ENCODE measurements around the gene RPS4Y1. TPM values are rescaled to one million over a fixed set of nuclear protein-coding genes. Genes with fewer than 3 reads are reported as not detected.
"Not testable (repeated sequence)": the region's sequence is repeated elsewhere in the genome, so short reads cannot be mapped to it uniquely, and the experiment has no call there.

RPS4Y1 gene
- total RNA-seq, result 100 to 1,000 TPM; 125 to 133 TPM

DNA sequence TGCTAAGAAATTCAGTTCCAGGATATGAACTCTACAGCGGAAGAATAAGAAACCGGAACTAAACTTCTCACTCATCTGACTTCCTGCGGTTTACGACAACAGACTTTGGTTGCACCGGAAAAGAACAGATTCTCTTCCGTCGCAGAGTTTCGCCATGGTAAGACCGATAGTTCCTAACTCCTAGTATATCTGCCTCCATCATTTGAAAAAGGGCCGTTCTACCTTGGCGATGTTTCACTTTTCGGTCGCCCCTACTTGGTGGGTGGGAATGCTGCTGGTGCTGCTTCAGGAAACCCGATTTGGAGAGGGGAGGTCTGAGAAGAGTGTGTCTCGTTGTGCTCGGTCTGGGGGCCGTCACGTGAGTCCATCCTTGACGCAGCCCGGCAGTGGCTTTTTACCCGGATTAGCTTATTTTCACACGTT, at the start of gene RPS4Y1:
RPS4Y1 (plus strand) TSS at position 132 of the 423 bp plus-strand sequence; CDS start at position 155, 23 bp downstream.
- H3K9me3 ChIP-seq, result no peaks in the 10 kb centered on the region
- H3K4me3 ChIP-seq, result peak within 1 kb of the TSS; percentile 85
- TF ChIP-seq, protein P1, sequence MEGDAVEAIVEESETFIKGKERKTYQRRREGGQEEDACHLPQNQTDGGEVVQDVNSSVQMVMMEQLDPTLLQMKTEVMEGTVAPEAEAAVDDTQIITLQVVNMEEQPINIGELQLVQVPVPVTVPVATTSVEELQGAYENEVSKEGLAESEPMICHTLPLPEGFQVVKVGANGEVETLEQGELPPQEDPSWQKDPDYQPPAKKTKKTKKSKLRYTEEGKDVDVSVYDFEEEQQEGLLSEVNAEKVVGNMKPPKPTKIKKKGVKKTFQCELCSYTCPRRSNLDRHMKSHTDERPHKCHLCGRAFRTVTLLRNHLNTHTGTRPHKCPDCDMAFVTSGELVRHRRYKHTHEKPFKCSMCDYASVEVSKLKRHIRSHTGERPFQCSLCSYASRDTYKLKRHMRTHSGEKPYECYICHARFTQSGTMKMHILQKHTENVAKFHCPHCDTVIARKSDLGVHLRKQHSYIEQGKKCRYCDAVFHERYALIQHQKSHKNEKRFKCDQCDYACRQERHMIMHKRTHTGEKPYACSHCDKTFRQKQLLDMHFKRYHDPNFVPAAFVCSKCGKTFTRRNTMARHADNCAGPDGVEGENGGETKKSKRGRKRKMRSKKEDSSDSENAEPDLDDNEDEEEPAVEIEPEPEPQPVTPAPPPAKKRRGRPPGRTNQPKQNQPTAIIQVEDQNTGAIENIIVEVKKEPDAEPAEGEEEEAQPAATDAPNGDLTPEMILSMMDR (IDR thresholded peaks at IDR 0.05), result no peak
- DNase-seq (ENCODE audit: low spot score) (no peak), ATAC-seq (ENCODE audit: insufficient number of reproducible peaks, low FRiP score, low read depth) (no peak)
- peaks cover 4% of the 10 kb centered on the region for H3K36me3 ChIP-seq
- peak within 1 kb of the TSS; percentile 43 to 71 for H3K27ac ChIP-seq
- H3K4me1 ChIP-seq (ENCODE audit: control insufficient read depth in 1 of 2, low read depth in 2 of 2), result no peaks in the 10 kb centered on the region
- no peaks in the 10 kb centered on the region for H3K27me3 ChIP-seq (replicated peaks; ENCODE audit: insufficient read depth)

GRCh38 chrY:2796977-2797523, 44.4 kb upstream of the RPS4Y1 start:
- TF ChIP-seq, protein P1 (IDR thresholded peaks at IDR 0.05), result no peak
- Histone ChIP-seq H3K9me3 (no peaks in the 10 kb centered on the region), H3K27ac (no peak overlapping the region), H3K36me3 (no peaks in the 10 kb centered on the region), H3K27me3 (replicated peaks; ENCODE audit: insufficient read depth) (no peaks in the 10 kb centered on the region), H3K4me1 (ENCODE audit: control insufficient read depth in 1 of 2, low read depth in 2 of 2) (no peaks in the 10 kb centered on the region), H3K4me3 (no peak overlapping the region)
- ATAC-seq (ENCODE audit: insufficient number of reproducible peaks, low FRiP score, low read depth), result no peak
- DNase-seq (ENCODE audit: low spot score), result no peak

DNA sequence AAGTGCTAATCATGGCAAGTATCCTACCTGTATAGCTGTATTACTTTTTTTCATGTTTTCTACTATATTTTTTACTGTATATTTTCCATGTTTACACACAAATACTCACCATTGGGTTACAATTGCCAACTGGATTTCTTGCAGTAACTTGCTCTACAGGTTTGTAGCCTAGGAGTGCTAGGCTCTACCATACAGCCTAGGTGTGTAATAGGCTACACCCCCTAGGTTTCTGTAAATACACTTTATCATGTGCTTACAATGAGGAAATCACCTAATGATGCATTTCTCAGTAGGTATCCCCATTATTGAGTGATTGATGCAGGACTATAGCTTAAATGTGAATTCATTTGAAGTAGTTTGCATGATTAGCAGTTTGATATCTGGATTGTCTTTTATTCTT, 43.4 kb upstream of the RPS4Y1 start:
- Histone ChIP-seq H3K4me1 (ENCODE audit: control insufficient read depth in 1 of 2, low read depth in 2 of 2) (no peaks in the 10 kb centered on the region), H3K9me3 (no peaks in the 10 kb centered on the region), H3K27me3 (replicated peaks; ENCODE audit: insufficient read depth) (no peaks in the 10 kb centered on the region), H3K27ac (no peak overlapping the region), H3K36me3 (no peaks in the 10 kb centered on the region), H3K4me3 (no peak overlapping the region)
- TF ChIP-seq, protein P1 (IDR thresholded peaks at IDR 0.05), result no peak
- ATAC-seq (ENCODE audit: insufficient number of reproducible peaks, low FRiP score, low read depth) (no peak), DNase-seq (ENCODE audit: low spot score) (no peak)

DNA sequence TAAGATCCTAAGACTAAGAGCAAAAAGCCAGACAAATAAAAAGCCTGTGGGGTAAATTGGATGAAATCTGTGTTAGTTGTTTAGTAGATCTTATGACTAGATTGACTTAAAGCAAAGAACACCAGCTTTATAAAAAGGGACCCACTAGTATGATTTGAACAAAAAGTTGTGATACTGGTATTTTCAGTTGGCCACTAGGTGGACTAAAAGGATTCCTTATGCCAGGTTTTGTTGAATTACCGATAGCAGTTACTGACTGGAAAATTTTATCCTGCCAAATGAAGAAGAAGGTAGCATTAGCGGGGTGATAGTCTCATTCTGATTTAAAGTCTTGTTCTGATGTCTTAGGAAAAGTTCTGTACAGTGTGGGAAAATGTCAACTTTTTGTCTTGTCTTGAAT, 41.2 kb upstream of the RPS4Y1 start:
- Histone ChIP-seq H3K9me3 (no peaks in the 10 kb centered on the region), H3K4me1 (ENCODE audit: control insufficient read depth in 1 of 2, low read depth in 2 of 2) (no peaks in the 10 kb centered on the region), H3K36me3 (no peaks in the 10 kb centered on the region), H3K4me3 (no peak overlapping the region), H3K27ac (no peak overlapping the region), H3K27me3 (replicated peaks; ENCODE audit: insufficient read depth) (no peaks in the 10 kb centered on the region)
- DNase-seq (ENCODE audit: low spot score) (no peak), ATAC-seq (ENCODE audit: insufficient number of reproducible peaks, low FRiP score, low read depth) (no peak)
- TF ChIP-seq, protein P1 (IDR thresholded peaks at IDR 0.05), result no peak

- H3K27me3 ChIP-seq (replicated peaks; ENCODE audit: insufficient read depth); H3K4me1 ChIP-seq (ENCODE audit: control insufficient read depth in 1 of 2, low read depth in 2 of 2); DNase-seq (ENCODE audit: low spot score); H3K27ac ChIP-seq; H3K4me3 ChIP-seq; ATAC-seq (ENCODE audit: insufficient number of reproducible peaks, low FRiP score, low read depth); H3K36me3 ChIP-seq; H3K9me3 ChIP-seq: not testable (repeated sequence)
Observed at GRCh38 chrY:2817146-2817896, 24.1 kb upstream of the RPS4Y1 start.

All from thoracic aorta (tissue), 2 donors.